Measurements from ENCODE around the gene AP2M1.

The AP2M1 gene

DNA sequence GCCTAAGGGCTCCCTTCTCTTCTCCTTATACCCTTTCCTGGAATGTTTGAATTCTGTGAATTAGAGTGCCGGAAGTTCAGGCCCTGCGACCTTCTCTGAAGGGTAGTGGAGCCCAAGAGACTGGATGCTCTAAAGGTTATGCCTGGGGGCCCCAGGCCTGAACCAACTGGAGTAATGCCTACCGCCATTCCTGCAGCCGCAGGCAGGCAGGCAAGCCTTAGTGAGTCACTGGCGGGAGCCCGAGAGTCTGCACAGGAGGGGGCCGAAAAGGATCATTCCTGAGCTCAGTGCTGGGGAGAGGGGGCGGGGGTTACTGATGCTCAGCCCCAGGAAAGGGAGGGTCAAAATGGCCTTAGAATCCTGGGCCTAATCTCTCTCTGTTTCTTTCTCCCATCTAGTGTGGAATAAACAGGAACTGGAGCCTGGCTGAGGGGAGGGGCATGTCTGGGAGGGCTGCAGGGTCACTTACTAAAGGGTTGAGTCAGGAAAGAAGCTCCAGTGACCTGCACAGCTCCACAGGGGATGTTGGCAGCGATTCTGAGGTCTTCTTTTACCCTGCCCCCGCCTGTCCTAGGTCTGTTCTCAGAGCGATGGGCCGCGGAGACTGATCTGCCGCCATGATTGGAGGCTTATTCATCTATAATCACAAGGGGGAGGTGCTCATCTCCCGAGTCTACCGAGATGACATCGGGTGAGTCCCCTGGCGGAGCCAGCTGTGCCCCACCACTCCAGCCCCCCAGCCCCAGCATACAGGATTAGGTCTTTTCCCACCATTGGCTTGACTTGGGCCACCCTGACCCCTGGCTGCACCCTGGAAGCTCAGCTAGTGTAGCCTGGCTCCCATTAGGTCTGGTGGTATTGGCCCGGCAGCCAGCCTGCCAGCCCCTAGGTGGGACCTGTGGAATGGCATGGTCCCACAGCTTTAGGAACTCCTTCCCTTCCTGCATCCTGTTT lies 2.0 kb downstream of the AP2M1 start:
- Histone ChIP-seq H2AK5ac (ENCODE audit: low read length) (peak overlapping the region; percentile 49), H3K36me3 (ENCODE audit: control insufficient read depth in 1 of 2, insufficient read depth in 2 of 2, low read length in 2 of 2) (peaks cover 50 to 58% of the 10 kb centered on the region in 2 experiments), H3K9me3 (ENCODE audit: insufficient read depth, low read depth, low read length) (peaks cover 6% of the 10 kb centered on the region), H2AFZ (ENCODE audit: insufficient read depth, low read length, poor library complexity) (peak overlapping the region; percentile 28), H3K79me2 (ENCODE audit: control insufficient read depth, insufficient read depth, low read length, poor library complexity) (peaks cover 20% of the 10 kb centered on the region), H3K27me3 (ENCODE audit: insufficient read depth, low read length) (no peaks in the 10 kb centered on the region), H3K27ac (ENCODE audit: low read depth, low read length) (peak overlapping the region; percentile 96), H4K12ac (ENCODE audit: low read depth, low read length) (peak overlapping the region; percentile 46), H3K4ac (ENCODE audit: low read depth, low read length) (peak overlapping the region; percentile 67), H3K79me1 (ENCODE audit: low read length) (peaks cover 21% of the 10 kb centered on the region), H3K4me2 (ENCODE audit: low read length) (peak overlapping the region; percentile 89), H3K23ac (ENCODE audit: low read length) (no peak overlapping the region), H3K4me3 (ENCODE audit: low read depth, low read length) (no peak overlapping the region), H2BK120ac (ENCODE audit: insufficient read depth, low read length, poor library complexity) (peak overlapping the region; percentile 71), H3K4me1 (ENCODE audit: control insufficient read depth in 1 of 2, insufficient read depth in 2 of 2, low read length in 2 of 2) (peaks cover 16 to 22% of the 10 kb centered on the region in 2 experiments), H4K91ac (ENCODE audit: low read depth, low read length) (peak overlapping the region; percentile 69), H3K14ac (ENCODE audit: low read length) (peak overlapping the region; percentile 52), H3K18ac (ENCODE audit: low read length) (peak overlapping the region; percentile 60), H3K9ac (ENCODE audit: low read length) (peak overlapping the region; percentile 59), H2BK5ac (ENCODE audit: low read depth, low read length, poor library complexity) (peak overlapping the region; percentile 81), H4K8ac (ENCODE audit: low read depth, low read length) (peak overlapping the region; percentile 47), H2BK12ac (ENCODE audit: low read length) (peak overlapping the region; percentile 6)
- peak; percentile 79 to 89 for DNase-seq
- WGBS (ENCODE audit: extremely low coverage, insufficient coverage, insufficient read length), result no CpG with 5 or more reads among the region's 19 CpGs

DNA sequence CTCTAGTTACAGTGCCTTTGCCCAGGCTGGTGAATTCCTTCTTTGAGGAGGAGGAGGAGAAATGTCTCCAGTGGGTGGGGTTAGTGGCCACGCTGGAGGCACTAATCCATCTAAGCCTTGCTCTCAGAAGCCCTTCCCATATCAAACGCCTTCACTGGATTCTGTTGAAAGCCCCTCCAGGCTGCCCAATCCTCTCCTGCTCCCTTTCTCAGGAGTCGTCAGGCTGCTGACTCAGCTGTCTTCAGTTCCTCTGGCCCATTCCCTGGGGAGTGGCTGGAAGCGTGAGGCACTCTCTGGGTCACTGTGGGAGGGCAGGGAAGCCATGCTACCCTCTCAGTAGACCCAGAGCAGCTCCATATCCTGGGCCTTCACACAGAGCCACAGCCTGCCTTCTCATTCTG lies 2.7 kb downstream of the AP2M1 start:
- H3K14ac ChIP-seq (ENCODE audit: low read length), result no peak overlapping the region
- H3K27me3 ChIP-seq (ENCODE audit: insufficient read depth, low read length), result no peaks in the 10 kb centered on the region
- H3K23ac ChIP-seq (ENCODE audit: low read length), result no peak overlapping the region
- H2AK5ac ChIP-seq (ENCODE audit: low read length), result peak overlapping the region; percentile 49
- no peak overlapping the region for H3K9ac ChIP-seq (ENCODE audit: low read length)
- H4K12ac ChIP-seq (ENCODE audit: low read depth, low read length), result peak overlapping the region; percentile 46
- peaks cover 16 to 19% of the 10 kb centered on the region in 2 experiments for H3K4me1 ChIP-seq (ENCODE audit: control insufficient read depth in 1 of 2, insufficient read depth in 2 of 2, low read length in 2 of 2)
- peak overlapping the region; percentile 67 for H3K4ac ChIP-seq (ENCODE audit: low read depth, low read length)
- H3K79me1 ChIP-seq (ENCODE audit: low read length), result peaks cover 21% of the 10 kb centered on the region
- WGBS (ENCODE audit: extremely low coverage, insufficient coverage, insufficient read length), result no CpG with 5 or more reads among the region's 4 CpGs
- peak overlapping the region; percentile 96 for H3K27ac ChIP-seq (ENCODE audit: low read depth, low read length)
- H4K8ac ChIP-seq (ENCODE audit: low read depth, low read length), result peak overlapping the region; percentile 47
- H2BK5ac ChIP-seq (ENCODE audit: low read depth, low read length, poor library complexity), result peak overlapping the region; percentile 81
- H3K4me2 ChIP-seq (ENCODE audit: low read length), result peak overlapping the region; percentile 50
- H2BK120ac ChIP-seq (ENCODE audit: insufficient read depth, low read length, poor library complexity), result no peak overlapping the region
- H2BK12ac ChIP-seq (ENCODE audit: low read length), result peak overlapping the region; percentile 6
- peaks cover 20% of the 10 kb centered on the region for H3K79me2 ChIP-seq (ENCODE audit: control insufficient read depth, insufficient read depth, low read length, poor library complexity)
- H4K91ac ChIP-seq (ENCODE audit: low read depth, low read length), result peak overlapping the region; percentile 69
- H3K9me3 ChIP-seq (ENCODE audit: insufficient read depth, low read depth, low read length), result peaks cover 7% of the 10 kb centered on the region
- no peak overlapping the region for H3K4me3 ChIP-seq (ENCODE audit: low read depth, low read length)
- DNase-seq, result no peak
- H2AFZ ChIP-seq (ENCODE audit: insufficient read depth, low read length, poor library complexity), result no peak overlapping the region
- peaks cover 52 to 59% of the 10 kb centered on the region in 2 experiments for H3K36me3 ChIP-seq (ENCODE audit: control insufficient read depth in 1 of 2, insufficient read depth in 2 of 2, low read length in 2 of 2)
- peak overlapping the region; percentile 60 for H3K18ac ChIP-seq (ENCODE audit: low read length)

- Histone ChIP-seq H3K4me3 (ENCODE audit: low read depth, low read length) (no peak overlapping the region), H2BK12ac (ENCODE audit: low read length) (no peak overlapping the region), H4K91ac (ENCODE audit: low read depth, low read length) (peak overlapping the region; percentile 69), H3K18ac (ENCODE audit: low read length) (peak overlapping the region; percentile 29), H3K27ac (ENCODE audit: low read depth, low read length) (peak overlapping the region; percentile 96), H3K9ac (ENCODE audit: low read length) (no peak overlapping the region), H2BK5ac (ENCODE audit: low read depth, low read length, poor library complexity) (peak overlapping the region; percentile 1), H3K36me3 (ENCODE audit: control insufficient read depth in 1 of 2, insufficient read depth in 2 of 2, low read length in 2 of 2) (peaks cover 57 to 60% of the 10 kb centered on the region in 2 experiments), H3K79me2 (ENCODE audit: control insufficient read depth, insufficient read depth, low read length, poor library complexity) (peaks cover 20% of the 10 kb centered on the region), H3K4ac (ENCODE audit: low read depth, low read length) (peak overlapping the region; percentile 67), H2AK5ac (ENCODE audit: low read length) (no peak overlapping the region), H2AFZ (ENCODE audit: insufficient read depth, low read length, poor library complexity) (no peak overlapping the region), H3K27me3 (ENCODE audit: insufficient read depth, low read length) (no peaks in the 10 kb centered on the region), H3K79me1 (ENCODE audit: low read length) (peaks cover 21% of the 10 kb centered on the region), H3K9me3 (ENCODE audit: insufficient read depth, low read depth, low read length) (peaks cover 7% of the 10 kb centered on the region), H3K4me2 (ENCODE audit: low read length) (peak overlapping the region; percentile 50), H3K14ac (ENCODE audit: low read length) (no peak overlapping the region), H3K4me1 (ENCODE audit: control insufficient read depth in 1 of 2, insufficient read depth in 2 of 2, low read length in 2 of 2) (peaks cover 13 to 17% of the 10 kb centered on the region in 2 experiments), H2BK120ac (ENCODE audit: insufficient read depth, low read length, poor library complexity) (no peak overlapping the region), H3K23ac (ENCODE audit: low read length) (no peak overlapping the region), H4K8ac (ENCODE audit: low read depth, low read length) (no peak overlapping the region), H4K12ac (ENCODE audit: low read depth, low read length) (no peak overlapping the region)
- no CpG with 5 or more reads among the region's 14 CpGs for WGBS (ENCODE audit: extremely low coverage, insufficient coverage, insufficient read length)
- no peak for DNase-seq
Measured at GRCh38 chr3:184177767-184178306, 3.2 kb downstream of the AP2M1 start.

DNA sequence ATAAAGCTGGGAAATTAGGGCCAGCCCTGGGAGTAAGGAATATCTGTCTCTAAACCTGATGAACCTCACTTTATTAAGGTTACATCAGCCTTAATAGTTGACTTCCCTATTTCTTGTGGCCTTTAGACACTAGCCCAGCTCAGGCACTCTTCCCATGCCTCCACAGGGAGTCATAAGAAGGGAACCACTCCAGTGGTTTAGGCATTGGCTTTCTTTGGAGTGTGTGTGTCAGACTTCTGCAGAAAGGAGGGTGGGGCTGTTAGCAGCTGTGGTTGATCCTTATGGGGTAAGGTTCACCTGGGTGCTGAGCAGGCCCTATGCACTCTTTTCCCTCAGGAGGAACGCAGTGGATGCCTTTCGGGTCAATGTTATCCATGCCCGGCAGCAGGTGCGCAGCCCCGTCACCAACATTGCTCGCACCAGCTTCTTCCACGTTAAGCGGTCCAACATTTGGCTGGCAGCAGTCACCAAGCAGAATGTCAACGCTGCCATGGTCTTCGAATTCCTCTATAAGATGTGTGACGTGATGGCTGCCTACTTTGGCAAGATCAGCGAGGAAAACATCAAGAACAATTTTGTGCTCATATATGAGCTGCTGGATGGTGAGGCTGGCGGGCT lies 4.0 kb downstream of the AP2M1 start:
- Histone ChIP-seq H2BK12ac (ENCODE audit: low read length) (no peak overlapping the region), H2AK5ac (ENCODE audit: low read length) (no peak overlapping the region), H3K79me2 (ENCODE audit: control insufficient read depth, insufficient read depth, low read length, poor library complexity) (peaks cover 20% of the 10 kb centered on the region), H3K27ac (ENCODE audit: low read depth, low read length) (no peak overlapping the region), H3K23ac (ENCODE audit: low read length) (no peak overlapping the region), H3K18ac (ENCODE audit: low read length) (peak overlapping the region; percentile 53), H2AFZ (ENCODE audit: insufficient read depth, low read length, poor library complexity) (no peak overlapping the region), H2BK5ac (ENCODE audit: low read depth, low read length, poor library complexity) (no peak overlapping the region), H4K91ac (ENCODE audit: low read depth, low read length) (no peak overlapping the region), H3K4ac (ENCODE audit: low read depth, low read length) (peak overlapping the region; percentile 9), H3K9me3 (ENCODE audit: insufficient read depth, low read depth, low read length) (peaks cover 7% of the 10 kb centered on the region), H3K4me3 (ENCODE audit: low read depth, low read length) (no peak overlapping the region), H3K14ac (ENCODE audit: low read length) (no peak overlapping the region), H3K4me1 (ENCODE audit: control insufficient read depth in 1 of 2, insufficient read depth in 2 of 2, low read length in 2 of 2) (peaks cover 13 to 17% of the 10 kb centered on the region in 2 experiments), H3K36me3 (ENCODE audit: control insufficient read depth in 1 of 2, insufficient read depth in 2 of 2, low read length in 2 of 2) (peaks cover 62 to 67% of the 10 kb centered on the region in 2 experiments), H4K12ac (ENCODE audit: low read depth, low read length) (no peak overlapping the region), H3K79me1 (ENCODE audit: low read length) (peaks cover 21% of the 10 kb centered on the region), H3K4me2 (ENCODE audit: low read length) (no peak overlapping the region), H2BK120ac (ENCODE audit: insufficient read depth, low read length, poor library complexity) (no peak overlapping the region), H3K27me3 (ENCODE audit: insufficient read depth, low read length) (no peaks in the 10 kb centered on the region), H3K9ac (ENCODE audit: low read length) (no peak overlapping the region), H4K8ac (ENCODE audit: low read depth, low read length) (no peak overlapping the region)
- no peak for DNase-seq
- no CpG with 5 or more reads among the region's 13 CpGs for WGBS (ENCODE audit: extremely low coverage, insufficient coverage, insufficient read length)
